LNCaP clone FGC (cell line): ENCODE results near the gene LAMP1.

Experiments
- DNase-seq: peaks from one replicate; pipeline ENCODE4 v3.0.0-alpha.2; 2011; ENCODE audit warnings: low read depth
- H3K4me3 ChIP-seq: 2 replicates; pipeline ENCODE4 v1.5.1; 2011; ENCODE audit warnings: mild to moderate bottlenecking, low read depth, low read length, control low read depth
- CTCF ChIP-seq: IDR thresholded peaks from 2 replicates; pipeline ENCODE4 v1.5.1; 2012; ENCODE audit warnings: mild to moderate bottlenecking; ENCODE audit not compliant: control insufficient read depth, insufficient read depth; ENCODE audit errors: extremely low read depth

Gene LAMP1

GRCh38 chr13:113320226-113320875, 23.3 kb downstream of the LAMP1 start:
- no peak for DNase-seq
- TF ChIP-seq CTCF, result no peak
- H3K4me3 ChIP-seq, result no peak overlapping the region

GRCh38 chr13:113321546-113321945, 24.5 kb downstream of the LAMP1 start:
- TF ChIP-seq CTCF, result no peak
- H3K4me3 ChIP-seq, result no peak overlapping the region
- no peak for DNase-seq

- DNase-seq, result no peak
- H3K4me3 ChIP-seq, result no peak overlapping the region
- no peak for TF ChIP-seq CTCF
Observed at GRCh38 chr13:113322043-113322461, 25.0 kb downstream of the LAMP1 start.

GRCh38 chr13:113322890-113323651, 26.0 kb downstream of the LAMP1 start:
- no peak for TF ChIP-seq CTCF
- no peak overlapping the region for H3K4me3 ChIP-seq
- no peak for DNase-seq

GRCh38 chr13:113323869-113324268, 26.8 kb downstream of the LAMP1 start:
- no peak for TF ChIP-seq CTCF
- H3K4me3 ChIP-seq, result no peak overlapping the region
- DNase-seq, result no peak

- H3K4me3 ChIP-seq, result no peak overlapping the region
- no peak for TF ChIP-seq CTCF
- DNase-seq, result no peak
Observed at GRCh38 chr13:113324398-113324797, 27.4 kb downstream of the LAMP1 start.
